ENCODE data around the gene CDH16.
"Not testable (repeated sequence)": the region's sequence is repeated elsewhere in the genome, so short reads cannot be mapped to it uniquely, and the experiment has no call there.

GRCh38 chr16:66896682-66897081, 22.0 kb downstream of the CDH16 start:
- TF ChIP-seq POLR2A (IDR thresholded peaks at IDR 0.05; ENCODE audit: low read depth, low read length); EZH2 (IDR thresholded peaks at IDR 0.05; ENCODE audit: borderline replicate concordance, low read depth, low read length, severe bottlenecking): not testable (repeated sequence)
- TF ChIP-seq, protein P1, sequence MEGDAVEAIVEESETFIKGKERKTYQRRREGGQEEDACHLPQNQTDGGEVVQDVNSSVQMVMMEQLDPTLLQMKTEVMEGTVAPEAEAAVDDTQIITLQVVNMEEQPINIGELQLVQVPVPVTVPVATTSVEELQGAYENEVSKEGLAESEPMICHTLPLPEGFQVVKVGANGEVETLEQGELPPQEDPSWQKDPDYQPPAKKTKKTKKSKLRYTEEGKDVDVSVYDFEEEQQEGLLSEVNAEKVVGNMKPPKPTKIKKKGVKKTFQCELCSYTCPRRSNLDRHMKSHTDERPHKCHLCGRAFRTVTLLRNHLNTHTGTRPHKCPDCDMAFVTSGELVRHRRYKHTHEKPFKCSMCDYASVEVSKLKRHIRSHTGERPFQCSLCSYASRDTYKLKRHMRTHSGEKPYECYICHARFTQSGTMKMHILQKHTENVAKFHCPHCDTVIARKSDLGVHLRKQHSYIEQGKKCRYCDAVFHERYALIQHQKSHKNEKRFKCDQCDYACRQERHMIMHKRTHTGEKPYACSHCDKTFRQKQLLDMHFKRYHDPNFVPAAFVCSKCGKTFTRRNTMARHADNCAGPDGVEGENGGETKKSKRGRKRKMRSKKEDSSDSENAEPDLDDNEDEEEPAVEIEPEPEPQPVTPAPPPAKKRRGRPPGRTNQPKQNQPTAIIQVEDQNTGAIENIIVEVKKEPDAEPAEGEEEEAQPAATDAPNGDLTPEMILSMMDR (IDR thresholded peaks at IDR 0.05; ENCODE audit: extremely low read depth in 1 of 2, insufficient read depth in 1 of 2, low read depth in 1 of 2, low read length in 2 of 2), result not testable (repeated sequence)
